ENCODE data around the gene PSMF1. TPM values are rescaled to one million over a fixed set of nuclear protein-coding genes. Genes with fewer than 3 reads are reported as not detected.

Gene PSMF1
- total and polyA plus RNA-seq, 2 of the 13 experiments (the other 11 are each of a cell fraction or from before 2014, with no cell fraction given) = 82.5 to 86.0 TPM

DNA sequence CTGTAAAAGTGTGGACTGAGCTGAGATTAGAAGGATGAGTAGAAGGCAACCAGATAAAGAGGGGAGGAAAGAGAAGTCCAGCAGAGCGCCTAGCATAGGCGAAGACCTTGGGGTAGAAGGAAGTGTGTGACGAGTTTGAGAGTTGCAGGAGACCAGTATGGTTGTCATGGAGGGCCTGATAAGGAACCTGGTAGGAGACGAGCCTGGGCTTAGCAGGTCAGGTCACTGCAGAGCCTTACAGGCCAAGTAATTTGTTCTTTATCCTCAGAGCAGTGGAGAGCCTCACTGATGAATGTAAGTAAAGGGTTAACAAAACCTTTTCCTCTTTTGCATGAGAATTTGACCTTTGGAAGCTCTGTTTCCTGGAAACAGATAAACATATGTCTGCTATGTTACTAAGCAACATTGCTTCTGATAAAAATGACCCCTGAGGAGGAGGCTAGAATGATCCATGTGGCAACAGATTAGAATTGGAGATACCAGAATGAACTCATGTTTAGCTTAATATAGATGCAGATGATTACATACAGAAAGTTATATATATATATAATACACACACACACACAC is 69.3 kb downstream of the PSMF1 start (continued):
- TF ChIP-seq FOXC1 (CRISPR knock-in tag; IDR thresholded peaks at IDR 0.05; ENCODE audit: borderline replicate concordance) = no peak
- TF ChIP-seq MED1 (CRISPR knock-in tag; IDR thresholded peaks at IDR 0.05) = 0 out of 2 replicates have a peak, but pooled peaks have one; percentile 37
- TF ChIP-seq ASH2L (IDR thresholded peaks at IDR 0.05; ENCODE audit: insufficient read length, low read depth, low read length) = peak; percentile 98
- TF ChIP-seq SKI (IDR thresholded peaks at IDR 0.05; ENCODE audit: partially characterized antibody) = peak; percentile 27
- 0 out of 2 replicates have a peak, but pooled peaks have one; percentile 49 for TF ChIP-seq DMAP1 (CRISPR knock-in tag; IDR thresholded peaks at IDR 0.05)
- TF ChIP-seq CBX1 (IDR thresholded peaks at IDR 0.05; ENCODE audit: low read depth) = no peak
- TF ChIP-seq ZFY (CRISPR knock-in tag; IDR thresholded peaks at IDR 0.05) = no peak
- peak; percentile 100 for TF ChIP-seq ZNF652 (CRISPR knock-in tag; IDR thresholded peaks at IDR 0.05; ENCODE audit: borderline replicate concordance, low read depth)
- no peak for TF ChIP-seq BRCA1 (CRISPR knock-in tag; IDR thresholded peaks at IDR 0.05)
- peak; percentile 89 for TF ChIP-seq NCOR1 (IDR thresholded peaks at IDR 0.05; ENCODE audit: borderline replicate concordance, low read length)
- TF ChIP-seq ZNF839 (CRISPR knock-in tag; IDR thresholded peaks at IDR 0.05; ENCODE audit: borderline replicate concordance) = no peak
- TF ChIP-seq PHF5A (CRISPR knock-in tag; IDR thresholded peaks at IDR 0.05; ENCODE audit: low read depth, unreplicated experiment) = peak; percentile 37
- TF ChIP-seq, protein P1, sequence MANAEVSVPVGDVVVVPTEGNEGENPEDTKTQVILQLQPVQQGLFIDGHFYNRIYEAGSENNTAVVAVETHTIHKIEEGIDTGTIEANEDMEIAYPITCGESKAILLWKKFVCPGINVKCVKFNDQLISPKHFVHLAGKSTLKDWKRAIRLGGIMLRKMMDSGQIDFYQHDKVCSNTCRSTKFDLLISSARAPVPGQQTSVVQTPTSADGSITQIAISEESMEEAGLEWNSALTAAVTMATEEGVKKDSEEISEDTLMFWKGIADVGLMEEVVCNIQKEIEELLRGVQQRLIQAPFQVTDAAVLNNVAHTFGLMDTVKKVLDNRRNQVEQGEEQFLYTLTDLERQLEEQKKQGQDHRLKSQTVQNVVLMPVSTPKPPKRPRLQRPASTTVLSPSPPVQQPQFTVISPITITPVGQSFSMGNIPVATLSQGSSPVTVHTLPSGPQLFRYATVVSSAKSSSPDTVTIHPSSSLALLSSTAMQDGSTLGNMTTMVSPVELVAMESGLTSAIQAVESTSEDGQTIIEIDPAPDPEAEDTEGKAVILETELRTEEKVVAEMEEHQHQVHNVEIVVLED (CRISPR knock-in tag; IDR thresholded peaks at IDR 0.05; ENCODE audit: borderline replicate concordance) = no peak
- no peak for TF ChIP-seq ZFP37 (CRISPR knock-in tag; IDR thresholded peaks at IDR 0.05; ENCODE audit: borderline replicate concordance)
- TF ChIP-seq KLF13 (CRISPR knock-in tag; IDR thresholded peaks at IDR 0.05) = no peak
- TF ChIP-seq ETV5 (CRISPR knock-in tag; IDR thresholded peaks at IDR 0.05; ENCODE audit: borderline replicate concordance) = peak; percentile 31; the same call in 1 of the 2 replicates
- TF ChIP-seq, protein P2, sequence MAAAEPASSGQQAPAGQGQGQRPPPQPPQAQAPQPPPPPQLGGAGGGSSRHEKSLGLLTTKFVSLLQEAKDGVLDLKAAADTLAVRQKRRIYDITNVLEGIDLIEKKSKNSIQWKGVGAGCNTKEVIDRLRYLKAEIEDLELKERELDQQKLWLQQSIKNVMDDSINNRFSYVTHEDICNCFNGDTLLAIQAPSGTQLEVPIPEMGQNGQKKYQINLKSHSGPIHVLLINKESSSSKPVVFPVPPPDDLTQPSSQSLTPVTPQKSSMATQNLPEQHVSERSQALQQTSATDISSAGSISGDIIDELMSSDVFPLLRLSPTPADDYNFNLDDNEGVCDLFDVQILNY (CRISPR knock-in tag; conservative IDR thresholded peaks at IDR 0.05) = no peak
- TF ChIP-seq, protein P3, sequence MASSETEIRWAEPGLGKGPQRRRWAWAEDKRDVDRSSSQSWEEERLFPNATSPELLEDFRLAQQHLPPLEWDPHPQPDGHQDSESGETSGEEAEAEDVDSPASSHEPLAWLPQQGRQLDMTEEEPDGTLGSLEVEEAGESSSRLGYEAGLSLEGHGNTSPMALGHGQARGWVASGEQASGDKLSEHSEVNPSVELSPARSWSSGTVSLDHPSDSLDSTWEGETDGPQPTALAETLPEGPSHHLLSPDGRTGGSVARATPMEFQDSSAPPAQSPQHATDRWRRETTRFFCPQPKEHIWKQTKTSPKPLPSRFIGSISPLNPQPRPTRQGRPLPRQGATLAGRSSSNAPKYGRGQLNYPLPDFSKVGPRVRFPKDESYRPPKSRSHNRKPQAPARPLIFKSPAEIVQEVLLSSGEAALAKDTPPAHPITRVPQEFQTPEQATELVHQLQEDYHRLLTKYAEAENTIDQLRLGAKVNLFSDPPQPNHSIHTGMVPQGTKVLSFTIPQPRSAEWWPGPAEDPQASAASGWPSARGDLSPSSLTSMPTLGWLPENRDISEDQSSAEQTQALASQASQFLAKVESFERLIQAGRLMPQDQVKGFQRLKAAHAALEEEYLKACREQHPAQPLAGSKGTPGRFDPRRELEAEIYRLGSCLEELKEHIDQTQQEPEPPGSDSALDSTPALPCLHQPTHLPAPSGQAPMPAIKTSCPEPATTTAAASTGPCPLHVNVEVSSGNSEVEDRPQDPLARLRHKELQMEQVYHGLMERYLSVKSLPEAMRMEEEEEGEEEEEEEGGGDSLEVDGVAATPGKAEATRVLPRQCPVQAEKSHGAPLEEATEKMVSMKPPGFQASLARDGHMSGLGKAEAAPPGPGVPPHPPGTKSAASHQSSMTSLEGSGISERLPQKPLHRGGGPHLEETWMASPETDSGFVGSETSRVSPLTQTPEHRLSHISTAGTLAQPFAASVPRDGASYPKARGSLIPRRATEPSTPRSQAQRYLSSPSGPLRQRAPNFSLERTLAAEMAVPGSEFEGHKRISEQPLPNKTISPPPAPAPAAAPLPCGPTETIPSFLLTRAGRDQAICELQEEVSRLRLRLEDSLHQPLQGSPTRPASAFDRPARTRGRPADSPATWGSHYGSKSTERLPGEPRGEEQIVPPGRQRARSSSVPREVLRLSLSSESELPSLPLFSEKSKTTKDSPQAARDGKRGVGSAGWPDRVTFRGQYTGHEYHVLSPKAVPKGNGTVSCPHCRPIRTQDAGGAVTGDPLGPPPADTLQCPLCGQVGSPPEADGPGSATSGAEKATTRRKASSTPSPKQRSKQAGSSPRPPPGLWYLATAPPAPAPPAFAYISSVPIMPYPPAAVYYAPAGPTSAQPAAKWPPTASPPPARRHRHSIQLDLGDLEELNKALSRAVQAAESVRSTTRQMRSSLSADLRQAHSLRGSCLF (CRISPR knock-in tag; IDR thresholded peaks at IDR 0.05; ENCODE audit: borderline replicate concordance) = no peak
- no peak for TF ChIP-seq ATF7-NPFF (CRISPR knock-in tag; IDR thresholded peaks at IDR 0.05; ENCODE audit: low read depth)
- TF ChIP-seq ZNF101 (CRISPR knock-in tag; IDR thresholded peaks at IDR 0.05; ENCODE audit: borderline replicate concordance, low read depth) = 0 out of 2 replicates have a peak, but pooled peaks have one; percentile 45
- TF ChIP-seq, protein P4, sequence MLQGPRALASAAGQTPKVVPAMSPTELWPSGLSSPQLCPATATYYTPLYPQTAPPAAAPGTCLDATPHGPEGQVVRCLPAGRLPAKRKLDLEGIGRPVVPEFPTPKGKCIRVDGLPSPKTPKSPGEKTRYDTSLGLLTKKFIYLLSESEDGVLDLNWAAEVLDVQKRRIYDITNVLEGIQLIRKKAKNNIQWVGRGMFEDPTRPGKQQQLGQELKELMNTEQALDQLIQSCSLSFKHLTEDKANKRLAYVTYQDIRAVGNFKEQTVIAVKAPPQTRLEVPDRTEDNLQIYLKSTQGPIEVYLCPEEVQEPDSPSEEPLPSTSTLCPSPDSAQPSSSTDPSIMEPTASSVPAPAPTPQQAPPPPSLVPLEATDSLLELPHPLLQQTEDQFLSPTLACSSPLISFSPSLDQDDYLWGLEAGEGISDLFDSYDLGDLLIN (CRISPR knock-in tag; IDR thresholded peaks at IDR 0.05; ENCODE audit: borderline replicate concordance) = no peak
- TF ChIP-seq ZNF329 (CRISPR knock-in tag; IDR thresholded peaks at IDR 0.05; ENCODE audit: low read depth) = no peak
- no peak for TF ChIP-seq PLRG1 (conservative IDR thresholded peaks at IDR 0.05)
